ENCODE data around the gene ENAH.

Gene ENAH

GRCh38 chr1:225602590-225603206 lies 50.2 kb downstream of the ENAH start:
- Histone ChIP-seq H3K27me3 (ENCODE audit: insufficient read depth, poor library complexity, severe bottlenecking) (no peaks in the 10 kb centered on the region), H3K27ac (replicated peaks) (no peak overlapping the region), H3K4me3 (replicated peaks; ENCODE audit: insufficient read depth, low read length) (no peak overlapping the region)
- no peak for TF ChIP-seq REST (IDR thresholded peaks at IDR 0.05; ENCODE audit: insufficient replicate concordance, low read depth)
- no peak for TF ChIP-seq CTCF (IDR thresholded peaks at IDR 0.05; ENCODE audit: insufficient read depth, low read length)
- TF ChIP-seq SPI1 (IDR thresholded peaks at IDR 0.05; ENCODE audit: borderline replicate concordance, low read depth), result no peak
- no peak for TF ChIP-seq POLR2AphosphoS5 (IDR thresholded peaks at IDR 0.05; ENCODE audit: low read depth)
- no peak for TF ChIP-seq GABPA (IDR thresholded peaks at IDR 0.05; ENCODE audit: low read depth)
- DNase-seq (ENCODE audit: low read depth in 1 of 2, low spot score in 1 of 2), result no peak

- Histone ChIP-seq H3K27ac (replicated peaks) (no peak overlapping the region), H3K27me3 (ENCODE audit: insufficient read depth, poor library complexity, severe bottlenecking) (no peaks in the 10 kb centered on the region), H3K4me3 (replicated peaks; ENCODE audit: insufficient read depth, low read length) (no peak overlapping the region)
- no peak for DNase-seq (ENCODE audit: low read depth in 1 of 2, low spot score in 1 of 2)
- TF ChIP-seq SPI1 (IDR thresholded peaks at IDR 0.05; ENCODE audit: borderline replicate concordance, low read depth) (no peak), CTCF (IDR thresholded peaks at IDR 0.05; ENCODE audit: insufficient read depth, low read length) (no peak), REST (IDR thresholded peaks at IDR 0.05; ENCODE audit: insufficient replicate concordance, low read depth) (no peak)
These were observed 50.9 kb downstream of the ENAH start for GRCh38 chr1:225601902-225602589.

GRCh38 chr1:225598847-225599246 lies 54.1 kb downstream of the ENAH start:
- Histone ChIP-seq H3K27me3 (ENCODE audit: insufficient read depth, poor library complexity, severe bottlenecking) (no peaks in the 10 kb centered on the region), H3K4me3 (replicated peaks; ENCODE audit: insufficient read depth, low read length) (no peak overlapping the region), H3K27ac (replicated peaks) (no peak overlapping the region)
- no peak for DNase-seq (ENCODE audit: low read depth in 1 of 2, low spot score in 1 of 2)
- TF ChIP-seq POLR2AphosphoS5 (IDR thresholded peaks at IDR 0.05; ENCODE audit: low read depth) (no peak), SPI1 (IDR thresholded peaks at IDR 0.05; ENCODE audit: borderline replicate concordance, low read depth) (no peak), GABPA (IDR thresholded peaks at IDR 0.05; ENCODE audit: low read depth) (no peak), REST (IDR thresholded peaks at IDR 0.05; ENCODE audit: insufficient replicate concordance, low read depth) (no peak), CTCF (IDR thresholded peaks at IDR 0.05; ENCODE audit: insufficient read depth, low read length) (no peak)

All from HL-60 (cell line).